Measurements from ENCODE around the gene CHIT1.

CHIT1 gene

GRCh38 chr1:203216274-203217138, 13.0 kb downstream of the CHIT1 start:
- peak; percentile 35 for DNase-seq (ENCODE audit: low read depth)

- no peak for DNase-seq (ENCODE audit: low read depth)
Observed at GRCh38 chr1:203215573-203215972, 13.9 kb downstream of the CHIT1 start.

- DNase-seq (ENCODE audit: low read depth), result no peak
Observed at GRCh38 chr1:203214871-203215270, 14.6 kb downstream of the CHIT1 start.

- DNase-seq (ENCODE audit: low read depth), result no peak
Observed at GRCh38 chr1:203213126-203213525, 16.3 kb downstream of the CHIT1 start.

- DNase-seq (ENCODE audit: low read depth), result no peak
Observed at GRCh38 chr1:203211812-203212211, 17.7 kb downstream of the CHIT1 start.

- DNase-seq (ENCODE audit: low read depth), result no peak
Observed at GRCh38 chr1:203210988-203211387, 18.5 kb downstream of the CHIT1 start.

- no peak for DNase-seq (ENCODE audit: low read depth)
Observed at GRCh38 chr1:203210350-203210749, 19.1 kb downstream of the CHIT1 start.

GRCh38 chr1:203208181-203208580, 21.3 kb downstream of the CHIT1 start:
- no peak for DNase-seq (ENCODE audit: low read depth)

- DNase-seq (ENCODE audit: low read depth), result no peak
Observed at GRCh38 chr1:203207751-203208150, 21.7 kb downstream of the CHIT1 start.

GRCh38 chr1:203206129-203206687, 23.3 kb downstream of the CHIT1 start:
- DNase-seq (ENCODE audit: low read depth), result no peak

GRCh38 chr1:203204756-203205155, 24.7 kb downstream of the CHIT1 start:
- DNase-seq (ENCODE audit: low read depth), result no peak

- no peak for DNase-seq (ENCODE audit: low read depth)
Observed at GRCh38 chr1:203202431-203203245, 26.8 kb downstream of the CHIT1 start.

GRCh38 chr1:203201516-203202205, 27.8 kb downstream of the CHIT1 start:
- DNase-seq (ENCODE audit: low read depth), result no peak

- no peak for DNase-seq (ENCODE audit: low read depth)
Observed at GRCh38 chr1:203200916-203201315, 28.6 kb downstream of the CHIT1 start.

- no peak for DNase-seq (ENCODE audit: low read depth)
Observed at GRCh38 chr1:203199816-203200571, 29.5 kb downstream of the CHIT1 start.

GRCh38 chr1:203199481-203199815, 30.0 kb downstream of the CHIT1 start:
- no peak for DNase-seq (ENCODE audit: low read depth)

GRCh38 chr1:203199002-203199401, 30.5 kb downstream of the CHIT1 start:
- DNase-seq (ENCODE audit: low read depth), result no peak

GRCh38 chr1:203197625-203198024, 31.8 kb downstream of the CHIT1 start:
- no peak for DNase-seq (ENCODE audit: low read depth)

GRCh38 chr1:203196371-203196770, 33.1 kb downstream of the CHIT1 start:
- no peak for DNase-seq (ENCODE audit: low read depth)

GRCh38 chr1:203190949-203191348, 38.5 kb downstream of the CHIT1 start:
- no peak for DNase-seq (ENCODE audit: low read depth)

- DNase-seq (ENCODE audit: low read depth), result no peak
Observed at GRCh38 chr1:203189951-203190352, 39.5 kb downstream of the CHIT1 start.
